Measurements from ENCODE around the gene STARD7. TPM values are rescaled to one million over a fixed set of nuclear protein-coding genes. Genes with fewer than 3 reads are reported as not detected.

STARD7 gene
- total and polyA plus RNA-seq, 4 donors = 42.9 to 120 (median 59.7) TPM

DNA sequence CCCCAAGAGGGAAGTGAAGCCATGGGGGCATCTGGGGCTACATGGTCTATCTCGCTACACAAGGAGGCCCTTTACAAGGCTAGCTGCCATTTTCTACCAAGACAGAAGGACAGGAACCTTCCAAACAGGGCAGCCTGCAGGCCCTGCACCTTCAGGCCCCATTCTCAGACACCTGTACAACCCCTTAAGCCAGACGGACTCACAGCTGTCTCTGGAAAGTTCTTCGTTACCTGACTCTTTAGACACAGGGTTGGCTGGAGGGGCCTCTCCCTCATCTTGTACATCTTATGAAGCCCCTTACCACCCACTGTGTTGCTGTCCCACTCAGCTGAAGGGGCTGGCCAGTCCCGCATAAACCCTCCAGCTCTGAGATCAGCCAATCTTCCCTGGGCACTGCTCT lies 40.0 kb upstream of the STARD7 start:
- H3K27ac ChIP-seq (ENCODE audit: low read depth in 1 of 2, low read length in 2 of 2) = no peak overlapping the region
- peaks cover 0 to 24% (median 16%) of the 10 kb centered on the region in 4 donors for H3K4me1 ChIP-seq (ENCODE audit: control insufficient read depth in 4 of 4, insufficient read depth in 4 of 4, low read length in 3 of 4)
- no peak overlapping the region for H3K4me3 ChIP-seq (ENCODE audit: low read depth in 1 of 3, low read length in 3 of 3)
- no peak overlapping the region for H3K9ac ChIP-seq (ENCODE audit: low read depth in 1 of 2, low read length in 2 of 2)
- no peaks in the 10 kb centered on the region for H3K9me3 ChIP-seq (ENCODE audit: control insufficient read depth in 4 of 4, low read length in 3 of 4)
- TF ChIP-seq SP1 (IDR thresholded peaks at IDR 0.05) = no peak
- TF ChIP-seq NR2F2 (IDR thresholded peaks at IDR 0.05) = no peak
- no peak for TF ChIP-seq YY1 (IDR thresholded peaks at IDR 0.05)
- no peak for TF ChIP-seq HNF4G (IDR thresholded peaks at IDR 0.05)
- TF ChIP-seq FOXA2 (IDR thresholded peaks at IDR 0.05) = no peak
- no peak for TF ChIP-seq EGR1 (IDR thresholded peaks at IDR 0.05; ENCODE audit: low read depth in 2 of 2)
- TF ChIP-seq ZBTB33 (IDR thresholded peaks at IDR 0.05) = no peak
- no peak for DNase-seq (ENCODE audit: low spot score)
- no peaks in the 10 kb centered on the region for H3K27me3 ChIP-seq (ENCODE audit: control insufficient read depth in 4 of 4, insufficient read depth in 4 of 4, low read length in 3 of 4)
- WGBS = 95% methylated on average over 4 of the region's 4 CpGs
- H3K36me3 ChIP-seq (ENCODE audit: control insufficient read depth in 4 of 4, insufficient read depth in 3 of 4, low read depth in 1 of 4, low read length in 3 of 4) = peaks cover 4 to 18% (median 11%) of the 10 kb centered on the region in 4 donors

- H3K9ac ChIP-seq (ENCODE audit: low read depth in 1 of 2, low read length in 2 of 2) = no peak overlapping the region
- no peak overlapping the region for H3K27ac ChIP-seq (ENCODE audit: low read depth in 1 of 2, low read length in 2 of 2)
- H3K4me1 ChIP-seq (ENCODE audit: control insufficient read depth in 4 of 4, insufficient read depth in 4 of 4, low read length in 3 of 4) = peaks cover 0 to 17% (median 10%) of the 10 kb centered on the region in 4 donors
- TF ChIP-seq JUND (IDR thresholded peaks at IDR 0.05) = no peak
- TF ChIP-seq RXRA (IDR thresholded peaks at IDR 0.05) = peak in 1 of 2 donors; percentile 30
- no peak for TF ChIP-seq TAF1 (conservative IDR thresholded peaks at IDR 0.05)
- H3K27me3 ChIP-seq (ENCODE audit: control insufficient read depth in 4 of 4, insufficient read depth in 4 of 4, low read length in 3 of 4) = no peaks in the 10 kb centered on the region
- H3K36me3 ChIP-seq (ENCODE audit: control insufficient read depth in 4 of 4, insufficient read depth in 3 of 4, low read depth in 1 of 4, low read length in 3 of 4) = peaks cover 3 to 12% (median 9%) of the 10 kb centered on the region in 4 donors
- H3K9me3 ChIP-seq (ENCODE audit: control insufficient read depth in 4 of 4, low read length in 3 of 4) = no peaks in the 10 kb centered on the region
- WGBS = 48% methylated on average over 5 of the region's 5 CpGs
- DNase-seq (ENCODE audit: low spot score) = no peak
- no peak overlapping the region for H3K4me3 ChIP-seq (ENCODE audit: low read depth in 1 of 3, low read length in 3 of 3)
Measured at GRCh38 chr2:96247896-96248295, 39.3 kb upstream of the STARD7 start.

- Histone ChIP-seq H3K27me3 (ENCODE audit: control insufficient read depth in 4 of 4, insufficient read depth in 4 of 4, low read length in 3 of 4) (no peaks in the 10 kb centered on the region), H3K9me3 (ENCODE audit: control insufficient read depth in 4 of 4, low read length in 3 of 4) (no peaks in the 10 kb centered on the region), H3K4me3 (ENCODE audit: low read depth in 1 of 3, low read length in 3 of 3) (no peak overlapping the region), H3K4me1 (ENCODE audit: control insufficient read depth in 4 of 4, insufficient read depth in 4 of 4, low read length in 3 of 4) (peaks cover 0 to 9% (median 3%) of the 10 kb centered on the region in 4 donors), H3K9ac (ENCODE audit: low read depth in 1 of 2, low read length in 2 of 2) (no peak overlapping the region), H3K36me3 (ENCODE audit: control insufficient read depth in 4 of 4, insufficient read depth in 3 of 4, low read depth in 1 of 4, low read length in 3 of 4) (peaks cover 0 to 4% (median 3%) of the 10 kb centered on the region in 4 donors), H3K27ac (ENCODE audit: low read depth in 1 of 2, low read length in 2 of 2) (no peak overlapping the region)
- no peak for DNase-seq (ENCODE audit: low spot score)
- 75% methylated on average over 3 of the region's 3 CpGs for WGBS
- TF ChIP-seq RXRA (IDR thresholded peaks at IDR 0.05) (no peak), NR2F2 (IDR thresholded peaks at IDR 0.05) (peak; percentile 14)
Measured at GRCh38 chr2:96247009-96247408, 38.4 kb upstream of the STARD7 start.

GRCh38 chr2:96245609-96246390 lies 37.2 kb upstream of the STARD7 start:
- H3K4me1 ChIP-seq (ENCODE audit: control insufficient read depth in 4 of 4, insufficient read depth in 4 of 4, low read length in 3 of 4) = peaks cover 0 to 6% (median 3%) of the 10 kb centered on the region in 4 donors
- 90% methylated on average over 8 of the region's 8 CpGs for WGBS
- no peaks in the 10 kb centered on the region for H3K9me3 ChIP-seq (ENCODE audit: control insufficient read depth in 4 of 4, low read length in 3 of 4)
- no peak for DNase-seq (ENCODE audit: low spot score)
- no peak overlapping the region for H3K4me3 ChIP-seq (ENCODE audit: low read depth in 1 of 3, low read length in 3 of 3)
- no peaks in the 10 kb centered on the region for H3K36me3 ChIP-seq (ENCODE audit: control insufficient read depth in 4 of 4, insufficient read depth in 3 of 4, low read depth in 1 of 4, low read length in 3 of 4)
- H3K9ac ChIP-seq (ENCODE audit: low read depth in 1 of 2, low read length in 2 of 2) = no peak overlapping the region
- peak overlapping the region in 1 of 2 donors; percentile 38 for H3K27ac ChIP-seq (ENCODE audit: low read depth in 1 of 2, low read length in 2 of 2)
- H3K27me3 ChIP-seq (ENCODE audit: control insufficient read depth in 4 of 4, insufficient read depth in 4 of 4, low read length in 3 of 4) = no peaks in the 10 kb centered on the region
- no peak for TF ChIP-seq NR2F2 (IDR thresholded peaks at IDR 0.05)
- TF ChIP-seq ZBTB33 (IDR thresholded peaks at IDR 0.05) = no peak
- no peak for TF ChIP-seq FOXA1 (IDR thresholded peaks at IDR 0.05)
- TF ChIP-seq HNF4G (IDR thresholded peaks at IDR 0.05) = no peak
- TF ChIP-seq MAX (IDR thresholded peaks at IDR 0.05) = no peak
- no peak for TF ChIP-seq SP1 (IDR thresholded peaks at IDR 0.05)
- TF ChIP-seq TAF1 (conservative IDR thresholded peaks at IDR 0.05) = no peak
- TF ChIP-seq ATF3 (IDR thresholded peaks at IDR 0.05) = no peak
- no peak for TF ChIP-seq RAD21 (IDR thresholded peaks at IDR 0.05)
- no peak for TF ChIP-seq YY1 (IDR thresholded peaks at IDR 0.05)
- no peak for TF ChIP-seq FOXA2 (IDR thresholded peaks at IDR 0.05)
- TF ChIP-seq RXRA (IDR thresholded peaks at IDR 0.05) = no peak

All from liver (tissue), 9 donors.